Measurements from ENCODE around the gene MMP24OS.

MMP24OS gene

GRCh38 chr20:35288325-35289060 is 10.6 kb upstream of the MMP24OS start:
- TF ChIP-seq CTCF (IDR thresholded peaks at IDR 0.05; ENCODE audit: low read depth, low read length), result no peak
- no peak for DNase-seq (ENCODE audit: extremely low read depth, low read depth)

GRCh38 chr20:35287509-35288324 is 9.8 kb upstream of the MMP24OS start:
- DNase-seq (ENCODE audit: extremely low read depth, low read depth), result no peak
- no peak for TF ChIP-seq CTCF (IDR thresholded peaks at IDR 0.05; ENCODE audit: low read depth, low read length)

GRCh38 chr20:35286899-35287508 is 9.1 kb upstream of the MMP24OS start:
- no peak for TF ChIP-seq CTCF (IDR thresholded peaks at IDR 0.05; ENCODE audit: low read depth, low read length)

GRCh38 chr20:35286077-35286898 is 8.4 kb upstream of the MMP24OS start:
- no peak for TF ChIP-seq CTCF (IDR thresholded peaks at IDR 0.05; ENCODE audit: low read depth, low read length)
- DNase-seq (ENCODE audit: extremely low read depth, low read depth), result no peak

More at GRCh38 chr20:35286899-35287508, 9.1 kb upstream of the MMP24OS start:
- DNase-seq (ENCODE audit: extremely low read depth, low read depth), result no peak

GRCh38 chr20:35285806-35286076 is 7.8 kb upstream of the MMP24OS start:
- no peak for DNase-seq (ENCODE audit: extremely low read depth, low read depth)
- TF ChIP-seq CTCF (IDR thresholded peaks at IDR 0.05; ENCODE audit: low read depth, low read length), result no peak

GRCh38 chr20:35284992-35285805 is 7.3 kb upstream of the MMP24OS start:
- no peak for DNase-seq (ENCODE audit: extremely low read depth, low read depth)
- TF ChIP-seq CTCF (IDR thresholded peaks at IDR 0.05; ENCODE audit: low read depth, low read length), result no peak

Data from AG09319 (cell line).